GM13976 (cell line): ENCODE measurements around the gene RNF157.

ENCODE experiments used
- DNase-seq: peaks from one replicate; pipeline ENCODE4 v3.0.0; 2012; ENCODE audit warnings: low spot score
- in situ Hi-C: fragments of 300-500 bp; cut with MboI; formaldehyde crosslinking; loops from one replicate; pipeline ENCODE4 v1.12.0; 2022; ENCODE audit warnings: low sequenced_read_pairs, mixed read lengths, inconsistent platforms; ENCODE audit not compliant: unreplicated experiment
- TF ChIP-seq, protein P1 (sequence below): IDR thresholded peaks from 2 replicates; pipeline ENCODE4 v1.5.1; 2012; ENCODE audit warnings: borderline replicate concordance, mild to moderate bottlenecking; ENCODE audit not compliant: insufficient read depth; ENCODE audit errors: extremely low read depth, missing control alignments, control extremely low read depth

RNF157 gene

DNA sequence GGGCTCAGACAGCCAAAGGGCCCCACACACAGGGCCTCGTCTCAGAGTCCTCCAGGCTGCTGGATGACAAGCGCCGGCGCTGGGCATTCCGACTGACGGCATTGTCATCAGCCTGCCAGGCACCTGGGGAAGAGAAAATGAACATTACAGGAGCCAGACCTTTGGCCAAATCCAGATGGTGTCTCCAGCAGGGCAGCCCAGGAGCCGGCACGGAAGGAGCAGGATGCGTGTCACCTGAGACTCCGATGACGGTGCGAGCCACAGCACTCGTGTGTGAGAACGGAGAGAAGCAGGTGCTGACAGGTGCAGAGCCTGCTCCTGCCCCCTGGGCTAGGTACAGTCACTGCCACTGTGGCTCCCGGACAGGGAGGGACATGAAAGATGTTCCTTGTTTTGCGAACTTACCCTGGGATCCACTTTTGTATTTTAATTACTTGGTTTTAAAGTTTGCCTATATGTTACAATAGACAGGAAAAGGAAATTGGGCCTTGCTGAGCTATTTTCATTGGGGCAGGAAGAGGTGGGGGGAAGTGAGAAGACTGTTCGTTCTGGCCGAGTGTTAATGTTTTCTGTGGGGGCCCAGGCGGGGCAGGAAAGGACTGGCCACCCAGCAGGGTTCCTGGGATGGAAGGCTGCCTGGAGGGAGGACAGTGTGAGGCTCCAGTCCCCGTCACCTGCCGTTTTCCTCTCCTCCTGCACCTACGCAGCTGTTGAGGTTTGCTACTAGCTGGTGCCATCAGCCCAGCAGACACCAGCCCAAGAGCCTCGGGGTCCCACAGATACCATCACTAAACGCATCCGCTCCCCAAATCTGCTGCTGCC lies 94.9 kb downstream of the RNF157 start:
- TF ChIP-seq, protein P1, sequence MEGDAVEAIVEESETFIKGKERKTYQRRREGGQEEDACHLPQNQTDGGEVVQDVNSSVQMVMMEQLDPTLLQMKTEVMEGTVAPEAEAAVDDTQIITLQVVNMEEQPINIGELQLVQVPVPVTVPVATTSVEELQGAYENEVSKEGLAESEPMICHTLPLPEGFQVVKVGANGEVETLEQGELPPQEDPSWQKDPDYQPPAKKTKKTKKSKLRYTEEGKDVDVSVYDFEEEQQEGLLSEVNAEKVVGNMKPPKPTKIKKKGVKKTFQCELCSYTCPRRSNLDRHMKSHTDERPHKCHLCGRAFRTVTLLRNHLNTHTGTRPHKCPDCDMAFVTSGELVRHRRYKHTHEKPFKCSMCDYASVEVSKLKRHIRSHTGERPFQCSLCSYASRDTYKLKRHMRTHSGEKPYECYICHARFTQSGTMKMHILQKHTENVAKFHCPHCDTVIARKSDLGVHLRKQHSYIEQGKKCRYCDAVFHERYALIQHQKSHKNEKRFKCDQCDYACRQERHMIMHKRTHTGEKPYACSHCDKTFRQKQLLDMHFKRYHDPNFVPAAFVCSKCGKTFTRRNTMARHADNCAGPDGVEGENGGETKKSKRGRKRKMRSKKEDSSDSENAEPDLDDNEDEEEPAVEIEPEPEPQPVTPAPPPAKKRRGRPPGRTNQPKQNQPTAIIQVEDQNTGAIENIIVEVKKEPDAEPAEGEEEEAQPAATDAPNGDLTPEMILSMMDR = no peak
- in situ Hi-C loops = no loop called here
- peak; percentile 71 for DNase-seq

DNA sequence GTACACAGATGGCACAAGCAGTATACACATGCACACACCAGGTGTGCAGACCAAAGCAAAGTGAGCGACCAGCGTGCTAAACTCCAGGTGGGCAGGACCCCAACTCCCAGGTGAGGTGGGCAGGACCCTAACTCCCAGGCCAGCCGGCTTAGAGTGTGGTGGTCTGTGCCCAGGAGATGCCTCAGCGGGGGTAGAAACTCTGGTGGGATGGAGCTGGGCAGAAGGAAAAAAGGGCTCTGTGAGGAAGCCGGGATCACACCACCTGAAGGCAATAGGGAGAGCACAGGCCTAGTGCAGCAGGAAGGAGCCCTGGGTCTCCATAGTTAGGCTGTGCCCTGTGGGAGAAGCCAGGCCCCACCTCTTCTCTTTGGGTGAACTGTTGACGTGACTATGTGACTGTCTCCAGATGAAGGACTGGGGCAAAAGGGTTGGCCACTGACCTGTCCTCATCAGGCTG lies 97.7 kb downstream of the RNF157 start:
- TF ChIP-seq, protein P1 = no peak
- in situ Hi-C loops = no loop called here
- peak; percentile 27 for DNase-seq

DNA sequence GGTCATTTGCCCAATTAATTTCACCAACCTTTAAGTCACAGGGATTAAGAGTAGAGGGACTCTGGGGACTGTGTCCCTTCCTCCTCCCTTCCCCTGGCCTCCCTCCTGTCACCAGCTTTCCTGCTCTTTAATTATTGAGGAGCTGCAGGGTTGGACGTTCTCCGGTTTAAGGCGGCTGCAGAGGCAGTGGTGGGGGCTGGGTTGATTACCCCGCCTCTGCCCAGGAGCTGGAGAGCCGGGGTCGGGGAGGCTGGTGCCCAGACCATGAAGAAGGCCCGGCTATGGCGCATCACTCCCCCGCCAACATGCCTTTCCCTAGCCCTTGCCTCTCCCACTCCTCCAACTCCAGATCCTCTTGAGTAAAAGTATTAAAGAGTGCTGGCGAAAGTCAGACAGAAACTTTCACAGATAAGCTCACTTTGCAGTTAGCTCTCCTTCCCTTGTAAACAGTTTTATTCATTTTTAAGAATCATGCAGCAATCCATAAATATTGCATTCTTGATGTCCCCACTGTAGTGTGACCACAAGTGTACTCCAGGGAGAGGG lies 98.2 kb downstream of the RNF157 start:
- TF ChIP-seq, protein P1 = no peak
- no peak for DNase-seq
- in situ Hi-C loops = no loop called here

DNA sequence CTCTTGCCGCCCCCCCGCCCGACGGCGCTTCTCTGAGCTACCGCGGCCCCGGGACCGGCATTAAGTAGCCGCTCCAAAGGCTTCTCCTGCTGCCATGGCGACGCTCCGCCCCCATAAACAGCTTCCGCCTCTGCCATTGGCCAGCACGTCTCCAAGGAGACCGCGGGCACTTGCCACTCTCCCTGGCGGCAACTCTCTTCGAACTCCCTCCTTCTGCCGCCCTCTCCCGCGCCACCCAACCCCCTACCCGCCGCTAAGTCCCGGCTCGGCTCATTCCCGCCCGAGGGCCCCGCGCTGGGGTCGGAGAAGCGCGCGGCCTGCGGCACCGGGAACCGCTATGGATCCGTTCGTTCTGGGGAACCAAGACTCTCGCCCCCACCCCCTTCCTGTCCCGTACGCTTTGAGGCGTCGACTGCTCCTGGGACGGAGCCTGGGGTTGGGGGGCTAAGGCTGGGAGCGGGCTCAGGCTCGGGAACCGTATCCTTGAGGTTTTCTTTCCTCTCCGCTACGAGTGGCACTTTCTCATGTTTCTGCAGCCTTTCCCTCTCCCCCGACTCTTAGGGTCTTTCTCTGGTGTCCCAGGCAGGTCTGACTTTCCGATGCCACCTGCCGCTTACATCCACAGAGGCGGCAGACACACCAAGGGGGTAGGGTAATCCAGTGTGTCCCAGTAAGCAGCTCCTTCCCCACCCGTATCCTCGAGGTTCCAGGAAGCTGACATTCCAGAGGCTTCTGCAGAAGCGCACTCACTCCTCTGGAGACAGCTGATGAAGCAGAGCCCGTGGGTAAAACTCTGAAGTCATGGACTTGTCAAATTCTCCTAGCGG lies 98.9 kb downstream of the RNF157 start, which contains the start of gene FOXJ1:
TSS of gene FOXJ1 (minus strand) at position 34 of the 827 bp plus-strand sequence. CDS start 850 bp downstream, outside the sequence.
- peak; percentile 94 for DNase-seq
- in situ Hi-C loops = no loop called here
- TF ChIP-seq, protein P1 = no peak

DNA sequence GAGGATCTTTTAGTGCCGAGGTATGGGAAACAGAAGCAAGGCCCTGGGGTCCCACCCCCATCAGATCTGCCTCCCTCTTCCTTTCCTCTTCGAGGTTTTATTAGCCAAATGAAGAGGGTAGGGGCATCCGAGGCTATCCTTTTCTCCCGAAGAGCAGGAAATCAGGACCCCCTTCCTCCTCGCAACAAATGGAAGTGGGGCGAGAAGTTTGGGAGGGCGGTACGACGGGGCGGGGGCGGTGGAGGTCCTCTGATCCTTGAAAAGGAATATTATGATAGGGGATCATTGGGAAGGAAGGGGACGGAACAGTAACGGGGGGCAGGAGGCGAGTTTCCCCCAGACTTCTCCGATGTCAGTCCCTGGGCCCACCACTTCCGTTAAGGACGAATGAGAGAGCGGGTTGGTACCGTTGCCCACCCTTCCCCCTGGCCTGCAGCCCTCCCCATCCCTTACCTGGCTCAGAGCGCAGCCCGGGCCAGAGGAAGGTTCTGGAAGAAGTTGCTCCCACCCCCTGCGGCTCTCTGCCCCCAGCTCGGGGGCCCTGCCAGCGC lies 99.6 kb downstream of the RNF157 start:
- in situ Hi-C loops = no loop called here
- TF ChIP-seq, protein P1 = no peak
- no peak for DNase-seq

DNA sequence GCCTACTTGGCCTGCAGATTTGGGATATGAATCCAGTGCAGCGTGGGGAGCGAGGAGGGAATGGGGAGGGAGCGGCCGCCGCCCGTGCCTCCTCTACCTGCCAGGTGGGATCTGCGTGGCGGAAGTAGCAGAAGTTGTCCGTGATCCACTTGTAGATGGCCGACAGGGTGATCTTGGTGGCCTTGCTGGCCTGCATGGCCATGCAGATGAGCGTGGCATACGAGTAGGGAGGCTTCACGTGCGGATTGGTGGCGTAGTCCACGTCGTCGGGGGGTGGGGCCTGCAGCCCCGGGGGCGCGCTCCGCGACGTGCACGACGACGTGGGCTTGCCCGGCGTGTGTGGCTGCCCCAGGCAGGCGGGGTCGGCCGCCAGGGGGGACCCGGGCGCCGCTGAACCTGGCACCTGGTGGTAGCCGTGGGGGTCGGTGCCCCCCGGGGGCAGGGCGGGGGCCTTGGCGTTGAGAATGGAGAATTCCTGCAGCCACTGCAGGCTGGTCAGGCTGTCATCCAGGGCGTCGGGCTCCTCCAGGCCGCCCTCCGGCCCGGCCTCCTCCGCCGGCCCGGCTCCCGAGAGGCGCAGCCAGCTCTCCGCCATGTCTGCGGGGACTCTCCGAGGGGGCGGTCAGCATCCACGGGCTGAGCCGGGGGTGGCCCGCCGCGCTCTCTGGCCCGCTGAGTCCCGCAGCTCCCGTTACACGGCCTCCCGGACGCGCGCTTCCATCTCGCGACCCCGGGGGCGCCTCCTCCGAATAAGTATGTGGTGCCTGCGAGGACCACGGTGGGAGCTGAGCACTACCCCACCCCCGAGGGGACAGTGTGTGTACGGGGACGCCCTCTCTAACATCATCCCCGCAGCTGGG lies 100.3 kb downstream of the RNF157 start:
- DNase-seq = peak; percentile 63
- TF ChIP-seq, protein P1 = no peak
- in situ Hi-C loops = no loop called here
